Measurements from ENCODE around the gene ARAP3. TPM values are rescaled to one million over a fixed set of nuclear protein-coding genes. Genes with fewer than 3 reads are reported as not detected.

ARAP3 gene
- total and polyA plus RNA-seq, 9 of the 15 experiments (the other 6 are each of a cell fraction or from before 2014, with no cell fraction given), result 0.83 to 25.7 (median 6.4) TPM

GRCh38 chr5:141681695-141682641, at the start of gene ARAP3 (continued):
- TF ChIP-seq TFAM (CRISPR knock-in tag; conservative IDR thresholded peaks at IDR 0.05) (no peak), RFX1 (IDR thresholded peaks at IDR 0.05) (no peak), ARNT (IDR thresholded peaks at IDR 0.05) (0 out of 4 replicates have a peak, but pooled peaks of 1 of the 2 experiments have one; percentile 7), SMARCB1 (IDR thresholded peaks at IDR 0.05; ENCODE audit: insufficient read length, low read depth) (no peak), ZNF445 (CRISPR knock-in tag; IDR thresholded peaks at IDR 0.05; ENCODE audit: low read depth) (no peak), ZKSCAN1 (IDR thresholded peaks at IDR 0.05; ENCODE audit: low read depth, low read length) (no peak), ZNF175 (CRISPR knock-in tag; IDR thresholded peaks at IDR 0.05; ENCODE audit: low read depth) (no peak), NFIX (CRISPR knock-in tag; IDR thresholded peaks at IDR 0.05; ENCODE audit: low read depth) (no peak), CHD4 (IDR thresholded peaks at IDR 0.05; ENCODE audit: insufficient read depth, insufficient replicate concordance, low read depth, low read length, poor library complexity, severe bottlenecking) (no peak), ZNF511 (CRISPR knock-in tag; IDR thresholded peaks at IDR 0.05) (no peak), XRCC4 (IDR thresholded peaks at IDR 0.05; ENCODE audit: extremely low read depth, insufficient read depth, insufficient read length) (no peak), NUFIP1 (IDR thresholded peaks at IDR 0.05; ENCODE audit: partially characterized antibody) (peak; percentile 73), HBP1 (CRISPR knock-in tag; IDR thresholded peaks at IDR 0.05) (0 out of 2 replicates have a peak, but pooled peaks have one; percentile 16), KDM2B (CRISPR knock-in tag; IDR thresholded peaks at IDR 0.05) (peak; percentile 57; the same call in 1 of the 2 replicates), SAFB (IDR thresholded peaks at IDR 0.05; ENCODE audit: borderline replicate concordance, low read depth, low read length) (no peak), ZNF695 (CRISPR knock-in tag; IDR thresholded peaks at IDR 0.05) (no peak), TOE1 (IDR thresholded peaks at IDR 0.05; ENCODE audit: borderline replicate concordance) (peak; percentile 17; the same call in 1 of the 2 replicates), TOE1 (CRISPR knock-in tag; IDR thresholded peaks at IDR 0.05; ENCODE audit: borderline replicate concordance, low read depth) (no peak), LEF1 (IDR thresholded peaks at IDR 0.05) (0 out of 2 replicates have a peak, but pooled peaks have one; percentile 48), ELF4 (CRISPR knock-in tag; IDR thresholded peaks at IDR 0.05) (peak; percentile 82)
- TF ChIP-seq, protein P1, sequence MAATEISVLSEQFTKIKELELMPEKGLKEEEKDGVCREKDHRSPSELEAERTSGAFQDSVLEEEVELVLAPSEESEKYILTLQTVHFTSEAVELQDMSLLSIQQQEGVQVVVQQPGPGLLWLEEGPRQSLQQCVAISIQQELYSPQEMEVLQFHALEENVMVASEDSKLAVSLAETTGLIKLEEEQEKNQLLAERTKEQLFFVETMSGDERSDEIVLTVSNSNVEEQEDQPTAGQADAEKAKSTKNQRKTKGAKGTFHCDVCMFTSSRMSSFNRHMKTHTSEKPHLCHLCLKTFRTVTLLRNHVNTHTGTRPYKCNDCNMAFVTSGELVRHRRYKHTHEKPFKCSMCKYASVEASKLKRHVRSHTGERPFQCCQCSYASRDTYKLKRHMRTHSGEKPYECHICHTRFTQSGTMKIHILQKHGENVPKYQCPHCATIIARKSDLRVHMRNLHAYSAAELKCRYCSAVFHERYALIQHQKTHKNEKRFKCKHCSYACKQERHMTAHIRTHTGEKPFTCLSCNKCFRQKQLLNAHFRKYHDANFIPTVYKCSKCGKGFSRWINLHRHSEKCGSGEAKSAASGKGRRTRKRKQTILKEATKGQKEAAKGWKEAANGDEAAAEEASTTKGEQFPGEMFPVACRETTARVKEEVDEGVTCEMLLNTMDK (IDR thresholded peaks at IDR 0.05; ENCODE audit: borderline replicate concordance, insufficient read depth, low read depth, low read length, poor library complexity, severe bottlenecking), result no peak
- TF ChIP-seq, protein P2, sequence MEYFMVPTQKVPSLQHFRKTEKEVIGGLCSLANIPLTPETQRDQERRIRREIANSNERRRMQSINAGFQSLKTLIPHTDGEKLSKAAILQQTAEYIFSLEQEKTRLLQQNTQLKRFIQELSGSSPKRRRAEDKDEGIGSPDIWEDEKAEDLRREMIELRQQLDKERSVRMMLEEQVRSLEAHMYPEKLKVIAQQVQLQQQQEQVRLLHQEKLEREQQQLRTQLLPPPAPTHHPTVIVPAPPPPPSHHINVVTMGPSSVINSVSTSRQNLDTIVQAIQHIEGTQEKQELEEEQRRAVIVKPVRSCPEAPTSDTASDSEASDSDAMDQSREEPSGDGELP (CRISPR knock-in tag; IDR thresholded peaks at IDR 0.05; ENCODE audit: borderline replicate concordance), result peak; percentile 49

Data from K562 (cell line).